Measurements from ENCODE around the gene GNAL. TPM values are rescaled to one million over a fixed set of nuclear protein-coding genes. Genes with fewer than 3 reads are reported as not detected.

The GNAL gene
- total RNA-seq, 4 donors from 2014 or later, result 22.8 to 30.4 (median 26.5) TPM

- intact Hi-C loops (cut with DNase I), result loop anchor here (10.0 kb wide), 1 partner anchor 47 kb away; the partner anchor contains the start of gene CHMP1B
- no peak for DNase-seq
- TF ChIP-seq CTCF (IDR thresholded peaks at IDR 0.05) (no peak), POLR2A (IDR thresholded peaks at IDR 0.05) (no peak)
- Histone ChIP-seq H3K4me1 (peaks cover 5 to 11% of the 10 kb centered on the region in 2 donors), H3K27ac (no peak overlapping the region), H3K9me3 (no peaks in the 10 kb centered on the region), H3K36me3 (no peaks in the 10 kb centered on the region), H3K27me3 (no peaks in the 10 kb centered on the region), H3K4me3 (replicated peaks in 1 of 3) (no peak overlapping the region)
- WGBS, 2 donors, result 88% methylated on average over 5 of the region's 5 CpGs
Observed at GRCh38 chr18:11901826-11902438, 212.9 kb downstream of the GNAL start.

- Histone ChIP-seq H3K9me3 (no peaks in the 10 kb centered on the region), H3K36me3 (no peaks in the 10 kb centered on the region), H3K27me3 (no peaks in the 10 kb centered on the region), H3K4me1 (peaks cover 12 to 18% of the 10 kb centered on the region in 2 donors), H3K4me3 (replicated peaks in 1 of 3) (no peak overlapping the region), H3K27ac (no peak overlapping the region)
- DNase-seq, result no peak
- WGBS, 2 donors, result 66 to 68% methylated on average over 7 of the region's 7 CpGs
- intact Hi-C loops (cut with DNase I), result loop anchor here (10.0 kb wide), 1 partner anchor 48 kb away; the partner anchor contains the start of gene CHMP1B
- no peak for TF ChIP-seq CTCF (IDR thresholded peaks at IDR 0.05)
- no peak for TF ChIP-seq POLR2A (IDR thresholded peaks at IDR 0.05)
Observed at GRCh38 chr18:11902522-11903292, 213.6 kb downstream of the GNAL start.

- no peak overlapping the region for H3K4me3 ChIP-seq (replicated peaks in 1 of 3)
- TF ChIP-seq POLR2A (IDR thresholded peaks at IDR 0.05) (no peak), CTCF (IDR thresholded peaks at IDR 0.05) (no peak)
- H3K4me1 ChIP-seq, result peaks cover 20 to 24% of the 10 kb centered on the region in 2 donors
- H3K36me3 ChIP-seq, result no peaks in the 10 kb centered on the region
- no peaks in the 10 kb centered on the region for H3K9me3 ChIP-seq
- intact Hi-C loops (cut with DNase I), result loop anchor here (10.0 kb wide), 1 partner anchor 51 kb away; the partner anchor contains the start of gene CHMP1B
- peak overlapping the region in 1 of 3 donors; percentile 25 for H3K27ac ChIP-seq
- WGBS, 2 donors, result 43 to 58% methylated on average over 4 of the region's 4 CpGs
- peak; percentile 35 to 44 for DNase-seq
- no peaks in the 10 kb centered on the region for H3K27me3 ChIP-seq
Observed at GRCh38 chr18:11905613-11906012, 216.5 kb downstream of the GNAL start.

GRCh38 chr18:11906176-11906575 lies 217.1 kb downstream of the GNAL start:
- 97 to 100% methylated on average over 1 of the region's 1 CpG for WGBS, 2 donors
- intact Hi-C loops (cut with DNase I), result loop anchor here (10.0 kb wide), 1 partner anchor 51 kb away; the partner anchor contains the start of gene CHMP1B
- H3K27me3 ChIP-seq, result no peaks in the 10 kb centered on the region

More at GRCh38 chr18:11906176-11906575, 217.1 kb downstream of the GNAL start:
- Histone ChIP-seq H3K4me1 (peaks cover 20 to 24% of the 10 kb centered on the region in 2 donors), H3K9me3 (no peaks in the 10 kb centered on the region), H3K27ac (no peak overlapping the region), H3K36me3 (no peaks in the 10 kb centered on the region), H3K4me3 (replicated peaks in 1 of 3) (no peak overlapping the region)
- no peak for DNase-seq
- no peak for TF ChIP-seq POLR2A (IDR thresholded peaks at IDR 0.05)
- TF ChIP-seq CTCF (IDR thresholded peaks at IDR 0.05), result no peak

Measured in thyroid gland (tissue), 4 donors.